HepG2 (cell line): ENCODE results near the gene RORC. TPM values are rescaled to one million over a fixed set of nuclear protein-coding genes. Genes with fewer than 3 reads are reported as not detected.

Source experiments
- FOSL2 ChIP-seq: sonication (generic); formaldehyde crosslinking; IDR thresholded peaks from 2 replicates; pipeline ENCODE4 v1.4.0; 2020; ENCODE audit warnings: missing genetic modification reagents
- HNRNPLL ChIP-seq: fragments of 200-400 bp; formaldehyde crosslinking; IDR thresholded peaks from 2 replicates; pipeline ENCODE4 v1.6.1; 2017; ENCODE audit warnings: mild to moderate bottlenecking, low read depth, low read length; ENCODE audit not compliant: poor library complexity, severe bottlenecking
- KIAA2018 ChIP-seq: sonication (generic); formaldehyde crosslinking; IDR thresholded peaks from 2 replicates; pipeline ENCODE4 v1.5.0; 2020; ENCODE audit warnings: mild to moderate bottlenecking, missing genetic modification reagents, borderline replicate concordance
- RCOR2 ChIP-seq: IDR thresholded peaks from 2 replicates; pipeline ENCODE4 v1.6.1; 2016; ENCODE audit warnings: missing biosample characterization, missing genetic modification reagents
- RNF2 ChIP-seq: fragments of 450-650 bp; conservative IDR thresholded peaks from 2 replicates; pipeline ENCODE4 v1.6.1; 2016; ENCODE audit warnings: low read depth
- TEAD2 ChIP-seq: sonication (generic); formaldehyde crosslinking; IDR thresholded peaks from 2 replicates; pipeline ENCODE4 v1.9.0; 2021; ENCODE audit warnings: missing genetic modification reagents
- TEAD3 ChIP-seq: optimal IDR thresholded peaks from 2 replicates; pipeline ENCODE3; 2016; ENCODE audit warnings: borderline replicate concordance
- ZNF124 ChIP-seq: sonication (generic); formaldehyde crosslinking; IDR thresholded peaks from 2 replicates; pipeline ENCODE4 v1.4.0; 2020; ENCODE audit warnings: missing genetic modification reagents
- polyA plus RNA-seq, 8 experiments: library from polyadenylated mRNA; depleted of rRNA in 3 of 8; stranded (reverse) in 7 of 8; unstranded in 1 of 8; fragments of >200 nt; fragmentation: Illumina TruSeq in 4 of 8; extraction: Trizol in 4 of 8; gene quantifications; 2 replicates each; pipeline versions ENCODE4 v1.2.1 to v1.2.3, GENCODE V29; 2011 to 2016; ENCODE audit warnings: low read depth in 4 of 8, missing spikeins in 1 of 8, mixed read lengths in 1 of 8; ENCODE audit not compliant: insufficient read depth in 1 of 8
- total RNA-seq, 5 experiments: library from RNA; depleted of rRNA; stranded (reverse); fragments of >200 nt; fragmentation: Illumina TruSeq; extraction: Trizol; gene quantifications; 2 replicates each; pipeline ENCODE4 v1.2.3, GENCODE V29; 2016; ENCODE audit warnings: low read depth in 1 of 5
- TF ChIP-seq, protein P1 (sequence below): sonication (generic); formaldehyde crosslinking; IDR thresholded peaks from 2 replicates; pipeline ENCODE4 v1.5.1; 2020; ENCODE audit warnings: missing genetic modification reagents, mild to moderate bottlenecking, borderline replicate concordance

RORC gene
- total and polyA plus RNA-seq, 2 of the 13 experiments (the other 11 are each of a cell fraction or from before 2014, with no cell fraction given): 2.5 to 6.5 TPM

DNA sequence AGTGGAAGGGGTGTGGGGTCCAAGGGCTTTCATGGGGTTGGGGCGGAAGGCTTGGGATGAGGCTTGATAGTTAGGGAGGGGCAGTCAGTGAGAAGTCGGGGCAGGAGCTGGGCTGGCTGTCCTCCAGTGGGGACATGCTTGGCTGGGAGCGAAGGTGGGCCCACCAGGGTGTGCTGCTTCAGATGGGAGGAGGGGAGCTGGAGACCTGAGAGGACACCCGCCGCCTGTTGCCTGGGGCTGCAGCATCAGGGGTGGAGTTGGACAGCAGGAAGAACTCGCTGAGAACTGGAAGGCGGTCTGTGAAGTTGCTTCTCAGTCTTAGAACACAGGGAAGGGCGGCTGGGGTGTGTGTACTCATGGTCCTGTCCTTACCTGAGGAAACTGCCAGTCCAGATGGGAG lies 20.3 kb upstream of the RORC start (continued):
- TF ChIP-seq HNRNPLL: no peak
- no peak for TF ChIP-seq ZNF124 (CRISPR knock-in tag)
- no peak for TF ChIP-seq FOSL2 (CRISPR knock-in tag)
- no peak for TF ChIP-seq TEAD2
- no peak for TF ChIP-seq RCOR2
- TF ChIP-seq, protein P1, sequence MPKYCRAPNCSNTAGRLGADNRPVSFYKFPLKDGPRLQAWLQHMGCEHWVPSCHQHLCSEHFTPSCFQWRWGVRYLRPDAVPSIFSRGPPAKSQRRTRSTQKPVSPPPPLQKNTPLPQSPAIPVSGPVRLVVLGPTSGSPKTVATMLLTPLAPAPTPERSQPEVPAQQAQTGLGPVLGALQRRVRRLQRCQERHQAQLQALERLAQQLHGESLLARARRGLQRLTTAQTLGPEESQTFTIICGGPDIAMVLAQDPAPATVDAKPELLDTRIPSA (CRISPR knock-in tag): no peak
- TF ChIP-seq RNF2: no peak
- no peak for TF ChIP-seq TEAD3 (CRISPR knock-in tag)
- TF ChIP-seq KIAA2018 (CRISPR knock-in tag): no peak
- TF ChIP-seq, all 625 proteins: peak for 0
